GM12875 (cell line): ENCODE results near the gene FOXC1.

ENCODE experiments used
- H3K4me3 ChIP-seq: one replicate; pipeline ENCODE4 v1.5.1; 2011; ENCODE audit warnings: low read depth, low read length, control low read depth
- TF ChIP-seq, protein P1 (sequence below): IDR thresholded peaks from 2 replicates; pipeline ENCODE4 v1.5.1; 2011; ENCODE audit warnings: low read depth, mild to moderate bottlenecking, control low read depth, inconsistent platforms, low read length, moderate library complexity, borderline replicate concordance; ENCODE audit not compliant: insufficient read depth

Gene FOXC1

DNA sequence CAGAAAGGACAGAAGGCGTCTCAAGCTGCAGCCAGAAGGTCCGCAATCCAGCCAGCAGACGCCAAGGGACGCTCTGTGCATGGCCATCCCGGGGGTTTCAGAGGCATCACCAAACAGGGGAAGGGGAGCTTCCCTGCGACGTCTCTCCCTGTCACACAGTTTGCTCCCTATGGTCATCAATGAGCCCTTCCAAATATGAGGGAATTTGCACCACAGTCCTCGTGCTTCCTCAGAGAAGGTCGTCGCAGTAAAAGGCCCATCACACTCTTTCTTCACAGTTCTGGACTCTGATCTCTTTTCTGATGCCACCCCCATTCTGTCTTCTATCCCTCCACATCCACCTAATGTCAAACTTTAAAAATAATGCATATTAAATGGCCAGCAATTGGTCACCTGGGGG is 10.2 kb upstream of the FOXC1 start:
- TF ChIP-seq, protein P1, sequence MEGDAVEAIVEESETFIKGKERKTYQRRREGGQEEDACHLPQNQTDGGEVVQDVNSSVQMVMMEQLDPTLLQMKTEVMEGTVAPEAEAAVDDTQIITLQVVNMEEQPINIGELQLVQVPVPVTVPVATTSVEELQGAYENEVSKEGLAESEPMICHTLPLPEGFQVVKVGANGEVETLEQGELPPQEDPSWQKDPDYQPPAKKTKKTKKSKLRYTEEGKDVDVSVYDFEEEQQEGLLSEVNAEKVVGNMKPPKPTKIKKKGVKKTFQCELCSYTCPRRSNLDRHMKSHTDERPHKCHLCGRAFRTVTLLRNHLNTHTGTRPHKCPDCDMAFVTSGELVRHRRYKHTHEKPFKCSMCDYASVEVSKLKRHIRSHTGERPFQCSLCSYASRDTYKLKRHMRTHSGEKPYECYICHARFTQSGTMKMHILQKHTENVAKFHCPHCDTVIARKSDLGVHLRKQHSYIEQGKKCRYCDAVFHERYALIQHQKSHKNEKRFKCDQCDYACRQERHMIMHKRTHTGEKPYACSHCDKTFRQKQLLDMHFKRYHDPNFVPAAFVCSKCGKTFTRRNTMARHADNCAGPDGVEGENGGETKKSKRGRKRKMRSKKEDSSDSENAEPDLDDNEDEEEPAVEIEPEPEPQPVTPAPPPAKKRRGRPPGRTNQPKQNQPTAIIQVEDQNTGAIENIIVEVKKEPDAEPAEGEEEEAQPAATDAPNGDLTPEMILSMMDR = no peak
- H3K4me3 ChIP-seq = no peak overlapping the region

GRCh38 chr6:1600063-1600763 is 9.5 kb upstream of the FOXC1 start:
- TF ChIP-seq, protein P1 = no peak
- no peak overlapping the region for H3K4me3 ChIP-seq

GRCh38 chr6:1600764-1601157 is 9.0 kb upstream of the FOXC1 start:
- H3K4me3 ChIP-seq = no peak overlapping the region
- TF ChIP-seq, protein P1 = no peak

- TF ChIP-seq, protein P1 = no peak
- H3K4me3 ChIP-seq = no peak overlapping the region
These were observed 8.3 kb upstream of the FOXC1 start for GRCh38 chr6:1601158-1602048.

GRCh38 chr6:1602049-1602713 is 7.5 kb upstream of the FOXC1 start:
- H3K4me3 ChIP-seq = no peak overlapping the region
- TF ChIP-seq, protein P1 = no peak

DNA sequence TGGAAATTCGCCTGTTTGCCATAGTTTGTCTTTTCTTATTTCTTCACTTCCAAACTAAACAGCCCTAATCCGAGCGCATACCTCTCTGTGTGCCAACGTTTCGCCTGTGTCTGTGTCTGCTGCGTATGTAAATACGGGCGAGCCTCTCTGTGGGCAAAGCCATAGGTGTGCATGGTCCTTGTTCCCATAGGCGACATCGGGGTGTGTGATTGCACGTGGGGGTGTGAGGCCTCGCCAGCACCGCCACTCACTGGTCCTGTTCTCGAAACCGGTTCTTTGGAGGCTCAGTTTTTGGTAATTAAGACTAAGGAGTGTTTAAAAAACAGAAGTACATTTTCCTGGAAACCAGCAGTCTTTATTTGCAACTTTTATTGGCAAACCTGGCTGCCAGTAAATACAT is 6.0 kb upstream of the FOXC1 start:
- TF ChIP-seq, protein P1 = no peak
- no peak overlapping the region for H3K4me3 ChIP-seq
